GM21367 (cell line): ENCODE measurements around the gene SLC9A7.
"Not testable (repeated sequence)": the region's sequence is repeated elsewhere in the genome, so short reads cannot be mapped to it uniquely, and the experiment has no call there.

Source experiments
- ATAC-seq: cut with Tn5 transposase; IDR thresholded peaks from one replicate; pipeline ENCODE4 v1.9.1; 2021; ENCODE audit not compliant: unreplicated experiment

SLC9A7 gene

DNA sequence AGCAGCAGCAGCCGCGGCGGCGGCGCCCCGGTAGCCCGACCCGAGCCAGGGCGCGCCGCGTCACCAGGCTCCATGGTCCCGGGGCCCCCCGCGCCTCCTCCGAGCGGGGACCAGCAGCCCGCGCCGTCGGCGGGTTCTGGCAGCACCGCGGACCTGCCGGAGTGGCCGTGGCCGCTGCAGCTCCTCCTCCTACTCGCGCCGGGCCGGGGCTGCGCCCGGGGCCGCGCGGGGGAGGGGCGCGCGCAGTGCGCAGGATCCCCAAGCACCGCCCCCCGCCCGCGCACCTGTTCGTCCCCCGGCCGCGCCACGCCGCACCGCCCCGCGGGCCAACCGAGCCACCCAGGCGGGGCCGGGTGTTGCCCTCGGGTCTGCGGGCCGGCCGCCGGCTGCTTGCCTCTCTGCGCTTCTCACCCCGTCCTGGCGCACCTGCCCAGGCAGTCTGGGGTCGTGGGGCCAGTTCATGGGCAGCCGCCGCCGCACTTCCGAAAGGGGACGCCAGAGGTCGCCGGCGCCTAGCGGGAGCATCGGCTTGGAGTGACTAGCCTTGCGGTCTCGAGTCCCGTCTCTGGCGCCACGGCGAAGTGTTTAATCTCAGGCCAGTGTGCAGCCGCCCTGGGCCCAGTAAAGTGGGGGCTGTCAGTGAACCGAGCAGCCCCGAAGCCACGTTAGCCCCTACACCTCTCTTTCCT, at the start of gene SLC9A7:
SLC9A7 (minus strand) TSS at position 163 of the 689 bp plus-strand sequence; CDS start at position 74, 89 bp downstream.
- ATAC-seq = peak; percentile 40

DNA sequence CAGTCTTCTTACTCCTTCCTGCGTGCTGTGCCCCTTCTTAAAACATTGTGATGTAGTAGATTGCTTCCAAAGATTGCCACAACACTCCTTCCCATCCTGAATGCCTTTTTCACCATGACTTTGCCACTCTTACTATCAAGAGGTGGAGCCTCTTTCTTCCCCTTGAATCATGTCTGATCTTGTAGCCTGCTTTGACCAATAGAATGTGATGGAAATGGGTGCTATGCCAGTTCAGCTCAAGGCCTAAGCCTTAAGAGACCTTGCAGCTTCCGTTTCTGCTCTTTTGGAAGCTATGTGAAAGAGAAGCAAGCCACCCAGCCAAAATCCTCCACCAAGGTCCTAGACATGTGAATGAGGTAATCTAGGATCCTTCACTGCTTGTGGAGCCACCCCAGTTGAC, 46.4 kb upstream of the SLC9A7 start:
- no peak for ATAC-seq

GRCh38 chrX:46803140-46803539, 44.2 kb upstream of the SLC9A7 start:
- no peak for ATAC-seq

- no peak for ATAC-seq
Observed at GRCh38 chrX:46796574-46797191, 37.8 kb upstream of the SLC9A7 start.

DNA sequence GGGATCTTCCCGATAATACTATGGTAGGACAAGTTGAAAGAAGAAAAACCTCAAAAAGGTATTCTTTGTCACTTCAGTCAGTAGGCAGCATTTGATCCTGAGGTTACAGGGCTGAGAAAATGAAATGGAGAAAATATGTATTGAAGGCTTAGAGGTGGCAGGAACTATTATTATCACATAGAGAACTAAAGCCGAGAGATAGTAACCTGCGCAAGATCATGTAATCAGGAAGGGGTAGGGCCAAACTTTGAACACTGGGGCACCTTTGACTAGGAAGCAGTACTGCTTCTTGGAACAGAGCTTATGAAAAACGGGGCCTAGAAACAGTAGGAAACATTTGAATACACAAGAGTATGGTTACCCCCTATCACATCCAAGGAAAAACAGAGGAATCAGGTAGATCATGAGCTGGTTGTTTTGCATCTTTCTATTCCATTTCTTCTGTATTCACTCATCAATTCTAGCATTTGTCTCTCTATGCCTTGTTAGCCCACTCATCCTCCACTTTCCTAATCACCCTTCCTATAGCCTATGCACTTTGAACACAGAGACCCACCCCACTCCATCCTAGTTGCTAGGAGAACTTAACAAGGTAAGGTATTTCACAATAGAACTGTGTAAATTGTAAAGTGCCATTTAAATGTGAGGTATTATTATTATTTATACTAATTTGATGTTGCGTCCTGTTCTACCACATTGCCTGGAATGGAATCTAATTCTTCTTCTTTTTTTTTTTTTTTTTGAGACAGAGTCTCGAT, 34.6 kb upstream of the SLC9A7 start:
- no peak for ATAC-seq

DNA sequence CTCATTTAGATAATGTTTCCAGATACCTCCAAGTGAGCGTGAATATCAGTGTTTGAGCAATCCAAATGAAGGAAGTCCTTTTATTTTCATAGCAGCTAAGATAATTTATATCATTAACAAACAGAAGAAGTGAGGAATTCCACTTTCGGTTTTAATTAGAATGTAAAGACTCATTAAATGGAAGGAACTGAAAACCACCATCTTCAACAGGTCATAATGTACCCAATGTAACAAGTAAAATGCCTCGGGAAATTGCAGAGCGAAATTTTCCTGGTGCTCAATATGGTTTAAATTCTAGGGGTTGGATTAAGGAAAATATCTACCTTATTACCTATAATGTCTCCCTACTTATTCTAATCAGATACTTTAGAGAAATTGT, 33.9 kb upstream of the SLC9A7 start:
- no peak for ATAC-seq

GRCh38 chrX:46791927-46792809, 33.2 kb upstream of the SLC9A7 start:
- no peak for ATAC-seq

GRCh38 chrX:46788902-46789301, 30.0 kb upstream of the SLC9A7 start:
- ATAC-seq = no peak

DNA sequence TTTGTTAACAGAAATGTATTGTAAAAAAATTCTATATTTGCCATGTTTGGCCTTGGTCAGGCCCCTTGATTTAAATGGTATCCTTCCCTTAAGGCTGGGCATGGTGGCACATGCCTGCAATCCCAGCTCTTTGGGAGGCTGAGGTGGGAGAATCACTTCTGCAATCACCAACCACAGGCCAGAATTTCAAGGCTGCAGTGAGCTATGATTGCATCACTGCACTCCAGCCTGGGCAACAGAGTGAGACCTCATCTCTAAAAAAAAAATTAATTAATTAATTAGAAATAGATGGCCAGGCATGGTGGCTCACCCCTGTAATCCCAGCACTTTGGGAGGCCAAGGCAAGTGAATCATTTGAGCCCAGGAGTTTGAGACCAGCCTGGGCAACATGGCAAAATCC, 25.5 kb upstream of the SLC9A7 start:
- not testable (repeated sequence) for ATAC-seq

GRCh38 chrX:46782034-46782433, 23.1 kb upstream of the SLC9A7 start:
- no peak for ATAC-seq

DNA sequence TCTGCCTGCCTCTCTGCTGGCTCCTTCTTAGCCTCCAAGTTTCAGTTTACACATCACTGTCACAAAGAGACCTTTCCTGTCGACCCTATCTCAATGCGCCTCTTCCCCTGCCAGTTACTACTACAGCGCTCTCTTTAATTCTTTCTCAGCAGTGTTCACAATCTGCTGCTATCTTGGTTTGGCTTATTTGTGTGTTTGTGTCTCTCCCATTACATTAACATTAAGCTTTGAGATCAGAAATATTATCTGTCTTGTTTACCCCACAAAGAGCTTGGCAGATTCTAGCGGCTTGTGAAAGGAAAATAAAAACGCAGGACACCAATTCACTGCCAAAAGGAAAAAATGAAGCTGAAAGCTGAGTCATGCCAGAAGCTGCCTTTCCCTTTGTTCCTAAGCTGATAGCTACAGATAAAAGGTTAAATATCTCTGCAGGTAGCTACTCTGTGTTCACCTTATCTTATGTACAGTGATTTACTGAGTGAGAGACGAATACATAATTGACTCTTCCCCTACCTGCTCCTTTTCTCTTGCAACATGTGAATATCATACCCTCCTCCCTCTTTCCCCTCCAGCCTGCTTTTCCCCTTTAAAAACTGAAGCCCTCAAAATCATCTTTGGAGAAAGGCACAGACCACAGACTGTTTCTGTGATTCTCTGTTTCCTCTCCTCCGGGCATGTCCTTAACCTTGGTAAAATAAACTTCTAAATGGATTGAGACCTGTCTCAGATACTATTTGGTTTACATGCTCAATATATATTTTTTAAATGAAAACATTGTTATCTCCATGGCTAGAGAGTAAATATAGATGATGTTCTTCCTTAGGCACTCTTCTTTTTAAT, 19.3 kb upstream of the SLC9A7 start:
- no peak for ATAC-seq

GRCh38 chrX:46770817-46771163, 11.9 kb upstream of the SLC9A7 start:
- no peak for ATAC-seq

DNA sequence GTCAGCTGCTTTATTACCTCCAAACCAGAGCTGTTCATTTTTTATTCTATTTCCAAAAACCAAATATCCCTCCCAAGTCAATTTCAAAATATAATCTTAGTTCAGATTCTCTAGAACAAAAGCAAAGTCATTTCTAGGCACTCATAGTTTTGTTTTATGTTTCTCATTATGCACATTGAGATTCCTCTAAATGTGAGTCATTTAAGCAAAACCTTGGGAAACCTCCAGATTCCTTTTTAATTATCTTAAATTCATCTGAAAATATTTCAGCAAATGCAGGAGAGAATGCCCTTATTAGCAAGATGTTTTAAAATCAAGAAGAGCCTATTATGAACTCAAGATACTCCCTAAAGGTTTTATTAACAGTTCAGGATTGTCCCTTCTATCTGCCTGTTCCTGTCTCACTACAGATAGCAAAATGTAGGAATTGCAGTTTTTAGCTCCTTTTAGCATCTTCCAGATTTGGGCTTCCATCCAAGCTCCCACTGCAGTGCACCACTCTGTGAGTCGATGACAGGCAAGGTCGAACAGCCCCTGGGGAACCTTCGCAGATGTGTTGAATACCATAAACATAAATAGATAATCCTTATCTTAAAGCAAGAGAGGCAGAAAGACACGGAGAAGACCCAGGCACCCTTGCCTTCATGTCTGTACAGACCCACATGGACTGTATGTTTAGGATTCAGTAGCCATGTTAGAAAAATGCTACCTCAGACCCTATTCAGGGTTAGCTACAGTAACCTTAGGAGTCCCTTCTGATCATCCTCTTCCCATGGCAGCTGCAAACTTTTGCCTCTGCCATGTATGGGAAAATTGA, 11.3 kb upstream of the SLC9A7 start:
- ATAC-seq = no peak

DNA sequence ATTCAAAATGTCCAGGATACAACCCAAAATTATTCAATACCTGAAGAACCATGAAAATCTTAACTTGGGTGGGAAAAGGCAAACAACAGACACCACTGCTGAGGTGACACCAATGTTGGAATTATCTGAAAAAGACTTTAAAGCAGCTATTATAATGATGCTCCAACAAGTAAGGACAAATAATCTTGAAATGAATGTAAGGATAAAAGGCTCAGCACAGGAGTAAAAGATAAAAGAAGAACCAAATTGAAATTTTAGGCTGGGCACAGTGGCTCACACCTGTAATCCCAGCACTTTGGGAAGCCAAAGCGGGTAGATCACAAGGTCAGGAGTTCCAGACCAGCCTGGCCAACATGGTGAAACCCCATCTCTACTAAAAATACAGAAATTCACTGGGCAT, 4.0 kb upstream of the SLC9A7 start:
- no peak for ATAC-seq

DNA sequence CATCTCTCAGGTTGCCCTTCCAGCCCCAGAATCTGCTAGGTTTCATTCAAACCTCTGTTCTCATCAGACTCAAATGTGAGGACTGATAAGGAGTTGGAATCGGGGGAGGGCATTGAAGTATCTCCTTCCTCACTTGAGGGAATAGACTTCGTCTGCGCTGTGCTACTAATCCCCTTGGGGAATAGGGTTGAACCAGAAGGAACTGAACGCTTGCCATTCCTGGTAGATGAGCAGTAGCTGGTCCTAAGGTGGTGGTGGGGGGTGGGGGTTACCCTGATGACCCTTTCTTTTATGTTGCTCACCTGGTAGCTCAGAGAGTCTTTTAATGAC, 692 bp upstream of the SLC9A7 start:
- ATAC-seq = no peak

GRCh38 chrX:46758163-46758955, 559 bp downstream of the SLC9A7 start:
- ATAC-seq = peak; percentile 4

DNA sequence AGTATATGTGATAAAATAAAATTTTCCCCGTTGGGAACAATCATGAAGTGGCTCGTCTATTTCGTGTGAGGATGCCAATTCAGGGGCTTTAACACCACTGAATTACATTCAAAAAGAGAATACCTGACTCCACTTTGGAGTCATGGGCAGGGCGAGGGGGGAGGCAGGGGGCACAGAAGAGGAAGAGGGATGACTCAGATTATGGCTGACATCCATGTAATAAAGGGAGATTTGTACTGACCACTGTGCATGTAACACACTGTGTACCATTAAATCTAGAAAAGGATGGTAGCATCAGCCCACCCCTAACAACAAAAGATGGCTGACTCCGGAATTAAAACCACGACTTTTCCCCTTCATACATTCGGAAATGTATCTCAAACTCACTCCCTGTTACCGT, 1.3 kb downstream of the SLC9A7 start:
- no peak for ATAC-seq

DNA sequence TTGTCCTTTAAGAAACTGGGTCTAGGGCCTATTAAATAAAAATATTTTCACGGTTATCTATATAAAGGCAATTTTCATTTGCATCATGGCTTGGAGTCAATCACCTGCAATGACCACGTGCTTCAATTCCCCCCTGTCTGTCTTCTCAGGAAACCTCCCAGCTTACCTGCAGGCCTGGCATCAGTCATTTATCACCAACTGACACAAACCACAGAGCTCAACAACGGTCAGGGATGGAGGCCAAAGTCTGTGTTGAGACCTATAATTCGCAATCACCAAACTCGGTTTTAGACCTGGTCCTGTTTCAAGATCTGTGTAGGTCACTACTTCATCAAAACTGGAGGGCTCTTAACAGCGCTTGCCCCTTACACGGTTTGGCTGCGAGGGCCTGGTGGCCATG, 1.9 kb downstream of the SLC9A7 start:
- no peak for ATAC-seq

GRCh38 chrX:46755671-46756070, 3.2 kb downstream of the SLC9A7 start:
- ATAC-seq = no peak
